Measurements from ENCODE around the gene CDK5R1.

Gene CDK5R1

DNA sequence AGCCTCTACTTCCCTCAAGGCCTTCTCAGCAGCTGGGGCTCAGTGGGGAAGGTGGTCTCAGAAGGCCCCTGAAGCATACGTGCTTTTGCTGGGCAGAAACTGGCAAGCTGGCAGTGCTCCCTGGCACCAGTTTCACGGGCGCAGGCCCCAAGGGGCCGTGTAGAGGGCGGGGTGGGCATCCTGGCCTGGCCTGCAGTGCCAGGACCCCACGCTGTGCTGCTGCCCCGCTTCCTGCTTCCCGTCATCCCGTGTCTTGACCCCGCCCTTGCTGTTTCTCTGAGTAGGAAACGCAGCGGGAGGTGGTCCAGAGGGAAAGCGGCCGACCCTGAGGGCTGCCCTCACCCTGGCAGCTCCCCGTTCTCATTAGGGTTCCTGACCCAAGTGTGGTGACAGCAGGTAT, 6.8 kb downstream of the CDK5R1 start:
- no peak for DNase-seq (ENCODE audit: low read depth)

DNA sequence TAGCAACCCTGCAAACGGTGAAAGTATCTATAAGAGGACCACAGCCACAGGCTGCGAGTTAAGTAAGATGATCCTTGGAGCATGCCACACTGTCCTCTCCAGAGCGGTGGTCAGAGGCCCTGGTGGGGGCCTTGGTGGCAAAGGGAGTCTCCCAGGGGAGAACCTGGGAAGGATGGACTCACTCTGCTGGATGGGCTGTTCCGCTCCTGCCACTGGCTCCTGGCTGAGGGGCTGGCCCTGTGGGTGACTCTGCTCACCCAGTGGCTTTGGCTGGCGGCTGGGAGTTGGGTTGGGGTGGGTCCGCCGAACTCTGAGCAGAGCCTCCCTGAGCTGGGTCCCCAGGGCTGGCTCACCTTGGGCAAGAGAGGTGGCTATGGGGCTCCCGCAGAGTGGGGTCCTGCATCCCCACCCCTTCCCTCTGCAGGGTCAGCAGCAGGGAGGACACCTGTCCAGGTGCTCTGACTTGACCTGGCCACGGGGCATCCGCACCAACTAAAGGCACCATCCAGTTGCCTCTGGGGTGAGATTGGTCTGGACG, 7.3 kb downstream of the CDK5R1 start:
- DNase-seq (ENCODE audit: low read depth) = no peak

- no peak for DNase-seq (ENCODE audit: low read depth)
Measured at GRCh38 chr17:32494621-32495358, 8.0 kb downstream of the CDK5R1 start.

- DNase-seq (ENCODE audit: low read depth) = no peak
Measured at GRCh38 chr17:32495359-32496231, 8.8 kb downstream of the CDK5R1 start.

- DNase-seq (ENCODE audit: low read depth) = no peak
Measured at GRCh38 chr17:32496395-32497073, 9.7 kb downstream of the CDK5R1 start.

DNA sequence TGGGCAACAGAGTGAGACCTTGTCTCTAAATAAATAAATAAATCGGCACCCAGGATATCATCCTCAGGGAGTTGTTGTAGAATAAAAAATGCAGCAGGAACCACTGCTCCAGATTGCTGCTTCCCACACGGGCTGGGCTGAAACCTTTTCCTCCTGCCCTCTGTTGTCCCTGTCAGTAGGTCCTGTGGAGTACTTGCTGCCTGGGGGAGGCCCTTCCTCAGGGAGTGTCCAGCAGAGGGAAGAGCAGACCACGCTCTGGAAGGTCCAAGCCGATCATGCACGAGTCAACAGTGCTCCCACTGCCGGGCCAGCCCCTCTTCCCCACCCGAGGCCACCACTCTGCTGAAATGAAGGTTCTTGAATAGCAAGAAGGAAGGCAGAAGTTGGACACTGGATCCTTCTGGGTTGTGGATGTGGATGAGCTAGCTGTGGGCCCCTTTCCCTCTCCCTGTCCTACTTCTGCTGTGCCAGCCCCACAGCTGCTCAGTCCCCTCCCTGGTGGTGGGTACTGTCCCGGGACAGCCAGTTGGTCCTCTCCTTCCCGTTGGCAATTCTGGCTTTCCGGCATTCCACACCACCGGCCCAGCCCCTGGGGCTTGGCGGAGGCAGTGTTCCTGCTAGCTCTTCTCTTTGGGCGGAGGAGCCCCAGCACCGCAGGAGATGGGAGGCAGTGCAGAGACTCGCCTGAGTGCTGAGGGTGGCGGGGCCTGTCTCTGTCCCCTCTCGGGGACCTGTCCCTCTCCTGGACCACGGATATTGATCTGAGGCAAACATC, 10.8 kb downstream of the CDK5R1 start:
- no peak for DNase-seq (ENCODE audit: low read depth)

- DNase-seq (ENCODE audit: low read depth) = no peak
Measured at GRCh38 chr17:32498391-32498790, 11.6 kb downstream of the CDK5R1 start.

GRCh38 chr17:32502013-32502412, 15.2 kb downstream of the CDK5R1 start:
- DNase-seq (ENCODE audit: low read depth) = no peak

GRCh38 chr17:32502710-32503109, 15.9 kb downstream of the CDK5R1 start:
- no peak for DNase-seq (ENCODE audit: low read depth)

- peak; percentile 31 for DNase-seq (ENCODE audit: low read depth)
Measured at GRCh38 chr17:32503251-32504165, 16.7 kb downstream of the CDK5R1 start.

- no peak for DNase-seq (ENCODE audit: low read depth)
Measured at GRCh38 chr17:32504166-32504990, 17.6 kb downstream of the CDK5R1 start.

DNA sequence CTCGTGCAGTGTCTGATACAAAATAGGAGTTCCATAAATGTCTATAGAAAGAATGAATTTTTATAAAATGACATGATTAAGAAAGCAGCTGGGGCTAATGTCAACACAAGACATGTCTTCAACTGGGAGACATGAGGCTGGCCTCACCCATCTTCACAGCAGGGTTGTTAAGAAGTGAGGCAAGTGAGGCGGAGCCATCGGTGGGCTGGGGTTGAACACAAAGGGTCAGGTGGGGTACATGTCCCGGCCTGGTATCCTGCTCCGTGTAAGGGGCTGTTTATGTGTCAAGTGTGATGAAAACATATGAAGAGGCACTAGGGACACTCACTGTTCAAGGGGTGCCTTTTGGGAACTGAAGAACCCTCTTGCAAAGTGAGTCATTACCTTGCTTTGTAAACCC, 22.1 kb downstream of the CDK5R1 start:
- DNase-seq (ENCODE audit: low read depth) = no peak

- DNase-seq (ENCODE audit: low read depth) = no peak
Measured at GRCh38 chr17:32510466-32510865, 23.7 kb downstream of the CDK5R1 start.

DNA sequence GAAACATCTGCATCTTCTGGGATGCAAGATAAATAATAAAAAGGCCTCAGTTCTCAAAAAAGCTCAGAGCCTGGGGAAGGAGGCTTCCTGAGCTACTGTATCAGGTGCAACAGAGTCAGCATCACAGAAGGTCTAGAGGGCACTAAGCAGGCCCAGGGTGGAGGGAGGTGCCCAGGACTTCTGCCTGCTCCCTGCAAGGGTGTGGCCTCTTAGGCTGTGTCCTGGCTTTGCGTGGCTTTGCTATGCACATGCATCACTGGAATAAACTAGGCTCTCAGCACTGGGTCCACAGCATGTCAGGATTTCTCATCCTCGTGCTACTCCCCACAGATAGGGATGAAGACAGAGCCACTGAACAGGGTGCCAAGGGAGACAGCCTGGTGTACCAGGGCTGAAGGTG, 25.5 kb downstream of the CDK5R1 start:
- DNase-seq (ENCODE audit: low read depth) = no peak

- no peak for DNase-seq (ENCODE audit: low read depth)
Measured at GRCh38 chr17:32513579-32513978, 26.8 kb downstream of the CDK5R1 start.

GRCh38 chr17:32514606-32515005, 27.8 kb downstream of the CDK5R1 start:
- no peak for DNase-seq (ENCODE audit: low read depth)

DNA sequence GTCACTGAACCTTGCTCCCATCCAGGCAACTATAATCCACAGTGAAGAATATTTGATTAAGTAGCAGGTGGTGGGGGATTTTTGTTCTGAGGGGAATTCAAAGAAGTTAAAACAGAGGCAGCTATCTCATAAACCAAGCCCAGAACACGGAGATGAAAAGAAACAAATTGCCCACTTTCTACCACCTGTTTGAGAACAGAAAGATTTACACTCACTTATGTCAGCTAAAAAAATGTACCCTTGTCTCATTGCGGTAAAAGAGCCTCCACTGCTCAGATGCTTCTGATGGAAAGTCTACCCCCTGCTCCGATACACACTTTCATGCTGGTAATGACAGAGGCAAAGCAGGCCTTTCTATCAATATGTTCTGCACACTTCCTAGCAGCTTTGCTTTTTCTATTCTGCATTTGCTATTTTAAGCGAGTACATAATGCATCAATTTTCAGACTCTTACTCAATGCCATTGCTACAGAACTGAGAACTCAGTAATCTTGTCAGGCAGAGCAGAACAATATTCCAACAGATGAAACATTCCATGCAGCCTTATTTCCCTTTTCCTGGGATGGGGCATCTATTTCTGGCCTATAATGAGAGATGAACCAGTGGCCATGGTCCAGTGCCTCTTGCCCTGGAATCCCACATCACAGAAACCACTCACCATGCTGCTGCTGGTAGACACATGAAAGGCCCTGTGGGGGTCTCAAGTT, 29.0 kb downstream of the CDK5R1 start:
- no peak for DNase-seq (ENCODE audit: low read depth)

DNA sequence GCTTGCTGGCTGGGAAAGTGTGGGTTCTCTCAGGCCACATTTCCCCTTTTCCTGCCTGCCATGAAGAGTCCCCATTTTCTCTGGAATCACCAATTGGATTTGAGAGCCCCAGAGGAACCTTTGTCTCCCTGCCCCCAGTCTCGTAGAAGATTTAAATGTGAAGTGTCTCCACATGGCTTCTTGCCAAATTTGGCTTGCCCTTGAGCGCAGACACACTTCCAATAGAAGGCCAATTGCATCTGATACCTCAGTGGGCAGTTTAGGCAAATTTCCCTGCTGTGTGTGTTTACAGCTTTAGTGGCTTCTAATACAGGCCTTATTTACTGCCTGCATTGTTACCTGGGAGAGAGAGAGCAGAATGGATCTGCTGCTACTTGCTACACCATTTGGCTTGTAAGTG, 29.7 kb downstream of the CDK5R1 start:
- no peak for DNase-seq (ENCODE audit: low read depth)

All from activated gamma-delta T cell treated with anti-CD3 and anti-CD28 coated beads, Interleukin-2, amount 50 U/mL, for 16 hours (primary cell).